Muscle of back (tissue), 11 donors: Measurements from ENCODE around the gene AIF1L. TPM values are rescaled to one million over a fixed set of nuclear protein-coding genes. Genes with fewer than 3 reads are reported as not detected.

ENCODE experiments used
- DNase-seq, 3 donors: peaks; one replicate each; pipeline versions ENCODE4 v3.0.0 to v3.0.0-alpha.2; 2013
- polyA plus RNA-seq, 10 donors: library from polyadenylated mRNA; unstranded; fragments of 120-200 nt; gene quantifications; one replicate each; pipeline ENCODE4 v1.2.1, GENCODE V29; 2013; ENCODE audit not compliant: insufficient read length in 10 of 10

AIF1L gene
- polyA plus RNA-seq, 10 donors, result 22.7 to 35.1 (median 30.8) TPM

- DNase-seq, result no peak
These were observed 23.5 kb upstream of the AIF1L start for GRCh38 chr9:131072871-131073237.

DNA sequence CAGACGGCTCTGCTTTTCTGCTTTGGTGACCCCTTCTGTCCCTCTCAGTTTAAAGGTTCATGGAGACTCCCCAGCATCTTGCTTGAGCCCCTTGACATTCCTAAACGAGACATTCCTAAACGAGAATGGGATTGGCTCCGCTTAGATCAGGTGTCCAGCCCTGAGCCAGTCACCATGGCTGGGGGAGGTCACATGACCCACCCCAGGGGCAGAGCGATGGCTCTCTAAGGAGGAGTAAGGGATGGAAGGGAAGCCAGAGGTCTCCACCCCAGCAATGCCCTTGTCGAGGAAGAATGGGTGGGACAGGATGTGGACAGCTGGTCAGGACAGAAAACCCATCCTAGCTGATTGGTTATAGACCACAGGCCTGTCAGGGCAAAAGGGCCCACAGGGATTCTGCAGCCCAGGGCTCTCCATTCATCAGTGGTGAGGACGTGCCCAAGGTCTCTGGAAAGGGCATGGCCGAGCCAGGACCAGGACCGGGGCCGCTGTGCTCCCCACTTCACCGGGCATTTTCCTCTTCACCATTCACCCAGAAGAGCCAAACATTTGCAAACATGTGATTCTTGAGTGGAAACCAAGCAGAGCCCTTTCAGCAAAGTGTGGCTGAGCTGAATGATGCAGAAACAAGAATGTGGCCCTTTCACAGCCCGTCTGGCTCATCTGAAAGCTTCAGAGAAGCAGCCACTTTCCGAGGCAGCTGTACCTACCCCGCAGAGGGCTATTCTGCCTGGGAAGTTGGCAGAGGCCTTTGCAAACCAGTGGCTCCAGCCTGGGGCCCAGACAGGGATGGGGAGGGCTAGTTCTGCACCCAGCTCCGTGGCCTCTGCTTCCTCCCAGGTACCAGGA, 19.8 kb upstream of the AIF1L start:
- no peak for DNase-seq

GRCh38 chr9:131078427-131079366, 17.6 kb upstream of the AIF1L start:
- DNase-seq, result no peak

DNA sequence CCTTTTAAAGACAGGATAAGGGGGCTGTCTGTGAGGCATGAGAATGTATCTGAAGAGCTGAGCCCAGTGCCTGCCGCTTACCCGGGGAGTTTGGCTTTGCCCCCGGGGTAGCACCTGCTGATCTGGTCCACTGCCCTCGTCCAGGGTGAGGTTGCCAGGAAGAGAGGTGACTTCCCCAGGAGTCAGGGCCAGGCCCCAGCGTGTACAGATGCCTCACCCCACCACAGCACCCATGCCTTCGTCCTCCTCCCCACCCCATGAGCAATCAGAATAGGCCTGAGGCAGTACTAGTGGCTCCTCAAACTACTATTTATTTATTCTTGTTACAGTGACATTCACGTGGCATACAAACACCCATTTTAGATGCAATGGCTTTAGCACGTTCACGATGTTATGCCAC, 15.7 kb upstream of the AIF1L start:
- no peak for DNase-seq

- no peak for DNase-seq
These were observed 14.5 kb upstream of the AIF1L start for GRCh38 chr9:131081868-131082267.

- DNase-seq, result no peak
These were observed 13.4 kb upstream of the AIF1L start for GRCh38 chr9:131082774-131083512.

- DNase-seq, result no peak
These were observed 11.5 kb upstream of the AIF1L start for GRCh38 chr9:131084661-131085369.

DNA sequence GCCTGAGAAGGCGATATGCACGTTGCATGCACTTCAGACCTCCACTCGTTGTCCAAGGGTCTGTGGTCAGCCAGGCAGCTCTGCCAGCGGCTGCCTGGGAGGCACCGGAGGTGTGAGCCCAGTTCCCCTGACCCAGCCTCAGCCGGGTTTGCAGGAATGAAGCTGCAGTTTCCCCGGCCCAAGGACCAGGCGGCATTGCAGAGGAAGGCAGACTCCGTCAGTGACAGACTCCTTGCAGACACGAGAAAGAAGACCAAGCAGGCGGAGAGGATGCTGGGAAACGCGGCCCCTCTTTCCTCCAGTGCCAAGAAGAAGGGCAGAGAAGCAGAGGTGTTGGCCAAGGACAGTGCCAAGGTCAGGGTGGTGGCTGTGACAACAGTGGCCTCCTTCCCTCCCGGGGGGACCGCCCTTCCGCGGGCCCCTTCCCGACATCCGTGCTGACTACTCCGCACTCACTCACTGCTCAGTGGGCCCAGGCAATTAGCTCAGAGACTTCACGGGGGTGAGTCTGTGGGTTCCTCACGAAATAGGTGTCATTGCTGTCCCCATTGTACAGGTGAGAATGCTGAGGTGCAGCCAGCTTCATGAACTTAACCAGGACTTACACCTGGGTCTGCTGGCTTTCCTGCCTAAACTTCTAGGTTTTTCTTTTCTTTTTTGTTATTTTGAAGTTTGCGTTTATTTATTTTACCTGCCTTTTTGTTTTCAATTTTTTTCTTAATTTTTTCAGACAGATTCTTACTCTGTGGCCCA, 10.8 kb upstream of the AIF1L start:
- no peak for DNase-seq

DNA sequence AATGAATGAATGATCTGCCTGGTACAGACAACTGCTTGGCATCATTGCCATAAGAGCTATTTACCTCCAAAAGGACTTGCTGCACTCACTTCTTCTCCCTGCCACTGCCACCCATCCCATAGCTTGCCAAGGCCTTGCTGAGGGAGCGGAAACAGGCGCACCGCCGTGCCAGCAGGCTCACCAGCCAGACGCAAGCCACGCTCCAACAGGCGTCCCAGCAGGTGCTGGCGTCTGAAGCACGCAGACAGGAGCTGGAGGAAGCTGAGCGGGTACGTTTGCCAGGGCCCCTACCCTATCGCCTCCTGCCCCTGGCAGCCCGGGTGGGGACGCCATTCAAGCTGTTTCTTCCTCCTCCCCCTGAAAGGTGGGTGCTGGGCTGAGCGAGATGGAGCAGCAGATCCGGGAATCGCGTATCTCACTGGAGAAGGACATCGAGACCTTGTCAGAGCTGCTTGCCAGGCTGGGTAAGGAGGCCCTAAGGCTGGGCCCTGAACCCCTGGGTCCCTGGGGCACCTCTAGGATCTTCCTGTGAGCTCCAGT, 8.9 kb upstream of the AIF1L start:
- DNase-seq, result no peak

DNA sequence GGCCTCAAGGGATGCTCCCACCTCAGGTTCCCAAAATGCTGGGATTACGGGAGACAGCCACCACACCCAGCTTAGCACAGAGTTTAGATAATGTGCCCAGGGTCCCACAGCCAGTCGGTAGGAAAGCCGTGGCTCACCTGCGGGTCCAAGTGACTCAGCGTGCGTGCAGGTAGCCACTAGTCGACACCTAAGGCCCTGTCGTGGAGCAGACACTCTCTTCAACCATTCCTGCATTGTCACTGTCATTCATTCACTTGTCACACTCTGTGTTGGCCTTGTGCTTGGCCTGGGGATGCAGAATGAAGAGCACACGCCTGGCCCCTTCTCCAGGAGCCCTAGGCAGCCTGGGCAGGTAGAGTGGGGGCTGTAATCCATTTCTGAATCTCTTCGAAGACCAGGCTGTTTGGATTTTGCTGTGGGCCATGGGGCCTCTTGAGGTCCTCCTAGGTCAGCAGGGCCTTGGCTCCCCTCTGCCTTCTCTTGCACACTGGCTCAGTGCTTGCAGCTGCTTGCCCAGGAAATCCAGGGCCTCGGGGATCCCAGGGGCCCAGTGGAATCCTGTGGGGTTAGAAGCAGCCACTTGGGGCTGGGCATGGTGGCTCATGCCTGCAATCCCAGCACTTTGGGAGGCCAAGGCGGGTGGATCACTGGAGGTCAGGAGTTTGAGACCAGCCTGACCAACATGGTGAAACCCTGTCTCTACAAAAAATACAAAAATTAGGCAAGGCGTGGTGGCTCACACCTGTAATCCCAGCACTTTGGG, 6.1 kb upstream of the AIF1L start:
- no peak for DNase-seq

DNA sequence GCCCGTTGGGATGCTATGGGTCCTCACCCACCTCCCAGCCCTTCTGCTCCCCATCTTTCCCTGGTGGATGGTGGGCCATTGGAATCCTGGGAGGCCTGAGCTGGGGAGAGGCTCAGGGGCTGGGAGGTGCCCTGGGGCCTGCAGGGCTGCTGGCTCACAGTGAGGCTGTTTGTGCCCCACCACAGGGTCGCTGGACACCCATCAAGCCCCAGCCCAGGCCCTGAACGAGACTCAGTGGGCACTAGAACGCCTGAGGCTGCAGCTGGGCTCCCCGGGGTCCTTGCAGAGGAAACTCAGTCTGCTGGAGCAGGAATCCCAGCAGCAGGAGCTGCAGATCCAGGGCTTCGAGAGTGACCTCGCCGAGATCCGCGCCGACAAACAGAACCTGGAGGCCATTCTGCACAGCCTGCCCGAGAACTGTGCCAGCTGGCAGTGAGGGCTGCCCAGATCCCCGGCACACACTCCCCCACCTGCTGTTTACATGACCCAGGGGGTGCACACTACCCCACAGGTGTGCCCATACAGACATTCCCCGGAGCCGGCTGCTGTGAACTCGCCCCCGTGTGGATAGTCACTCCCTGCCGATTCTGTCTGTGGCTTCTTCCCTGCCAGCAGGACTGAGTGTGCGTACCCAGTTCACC, 4.9 kb upstream of the AIF1L start:
- peak in 1 of 3 donors; percentile 46 for DNase-seq

DNA sequence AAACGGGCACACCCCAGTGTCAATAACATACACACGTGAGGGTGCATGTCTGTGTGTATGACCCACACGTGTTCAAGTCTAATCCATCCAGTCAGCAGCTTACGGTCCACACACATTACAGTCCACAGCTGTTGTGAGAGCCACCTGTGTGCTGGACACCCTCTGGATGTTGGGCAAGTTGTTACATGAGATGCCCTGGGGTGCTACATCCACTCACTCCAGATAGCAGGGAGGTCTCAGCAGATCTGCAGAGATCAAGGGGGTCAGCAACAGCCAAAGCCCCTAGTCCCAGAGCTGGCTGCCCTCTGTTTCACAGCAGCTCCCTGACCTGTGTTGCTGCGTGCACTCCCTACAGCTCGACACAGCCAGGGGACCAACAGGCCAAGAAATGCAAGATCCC, 4.3 kb upstream of the AIF1L start:
- DNase-seq, result peak in 1 of 3 donors; percentile 50

- peak in 1 of 3 donors; percentile 14 for DNase-seq
These were observed 3.5 kb upstream of the AIF1L start for GRCh38 chr9:131092548-131093440.

DNA sequence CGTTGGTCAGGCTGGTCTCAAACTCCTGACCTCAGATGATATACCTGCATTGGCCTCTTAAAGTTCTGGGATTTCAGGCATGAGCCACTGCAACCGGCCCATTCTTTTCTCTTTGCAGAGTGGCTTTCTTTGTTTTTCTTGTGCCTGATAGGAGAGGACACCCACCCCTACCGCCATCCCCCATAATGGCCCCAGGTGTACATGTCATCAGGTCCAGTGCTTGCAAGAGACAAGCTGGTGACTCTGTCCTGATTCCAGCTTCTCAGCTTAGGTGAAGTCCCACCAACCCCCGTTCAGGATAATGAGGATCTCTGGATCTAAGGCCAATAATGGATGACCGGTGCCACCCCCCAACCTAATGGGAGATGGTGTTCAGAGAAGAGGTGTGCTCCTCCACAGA, 2.3 kb upstream of the AIF1L start:
- DNase-seq, result no peak

DNA sequence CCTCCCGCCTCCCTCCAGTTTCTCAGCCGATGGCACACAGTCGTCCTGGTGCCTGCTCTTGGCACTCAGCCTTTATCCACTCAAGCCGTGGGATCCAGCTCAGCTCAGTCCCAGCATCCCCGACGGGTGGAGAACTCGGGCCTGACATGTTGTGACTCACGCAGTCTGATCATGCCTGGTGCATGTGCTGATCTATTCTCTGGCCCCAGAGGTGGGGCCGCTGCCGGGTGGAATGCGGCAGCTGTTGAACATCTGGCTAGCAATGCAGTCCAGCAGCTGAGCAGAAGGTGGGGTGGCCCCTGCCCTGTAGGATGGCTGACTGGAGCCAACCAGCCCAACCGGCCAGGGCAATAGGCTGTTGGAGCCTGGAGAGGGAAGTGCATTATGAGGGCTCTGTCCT, 1.7 kb upstream of the AIF1L start:
- DNase-seq, result peak; percentile 20 to 80 (median 53)

DNA sequence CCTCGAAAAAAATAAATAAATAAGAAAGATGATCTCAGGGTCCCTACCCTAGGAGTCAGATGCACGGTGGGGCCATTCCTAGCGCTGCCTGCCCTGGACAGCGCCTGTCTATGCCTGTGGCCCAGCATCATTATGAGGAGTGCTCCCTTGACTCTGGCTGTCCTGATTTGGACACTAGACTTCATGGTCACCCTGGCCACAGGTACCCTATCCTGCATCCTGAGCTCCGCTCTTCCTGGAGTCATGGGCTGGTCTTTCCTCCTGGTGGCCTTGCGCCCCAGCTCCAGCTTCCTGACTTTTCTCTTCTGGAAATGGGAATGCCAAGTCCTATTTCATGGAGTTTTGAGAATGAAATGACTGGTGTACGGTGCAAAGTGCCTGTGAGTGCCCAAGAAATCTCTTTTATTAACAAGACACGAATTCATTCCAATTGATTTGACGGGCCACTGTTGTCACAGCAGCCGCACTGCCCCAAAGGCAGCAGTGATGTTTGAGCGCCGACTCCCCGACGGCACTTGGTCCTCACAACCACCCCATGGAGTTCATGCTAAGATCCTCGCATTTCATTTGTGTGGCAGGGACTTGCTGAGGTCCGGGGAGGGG, 564 bp upstream of the AIF1L start:
- no peak for DNase-seq

DNA sequence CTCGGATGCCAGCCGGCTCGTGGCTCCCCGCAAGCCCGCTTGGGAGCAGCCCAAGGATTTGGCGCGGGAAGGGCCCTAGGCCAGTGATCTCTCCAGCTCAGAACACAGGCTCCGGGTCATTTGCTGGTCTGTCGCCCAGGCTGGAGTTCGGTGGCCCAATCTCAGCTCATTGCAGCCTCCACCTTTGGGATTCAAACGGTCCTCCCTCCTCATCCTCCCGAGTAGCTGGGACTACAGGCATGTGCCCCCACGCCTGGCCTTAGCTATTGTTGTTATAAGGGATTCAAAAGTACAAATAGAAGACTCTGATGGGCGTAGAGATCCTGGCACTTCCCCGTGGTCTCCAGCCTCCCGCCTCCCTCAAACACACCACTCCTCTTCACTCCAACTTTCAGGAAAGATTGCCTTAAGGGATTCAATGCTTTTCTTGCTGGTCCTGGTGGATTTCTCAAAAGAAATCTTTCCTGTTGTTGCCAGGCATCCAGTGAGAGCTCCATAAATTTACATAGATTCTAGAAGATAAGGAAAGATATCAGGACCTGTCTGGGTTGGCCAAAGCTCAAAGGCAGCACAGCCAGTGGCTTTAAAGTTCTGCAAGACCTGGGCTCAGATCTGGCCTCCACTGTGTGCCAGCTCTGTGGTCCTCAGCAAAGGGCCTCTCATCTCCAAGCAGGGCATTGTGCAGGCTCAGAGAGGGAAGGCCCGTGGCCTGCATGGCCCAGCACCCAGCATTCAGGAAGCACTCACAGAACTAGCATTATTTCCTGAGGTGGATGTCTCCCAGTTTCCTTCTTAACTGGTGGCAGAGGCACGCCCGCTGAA, 1.0 kb downstream of the AIF1L start:
- DNase-seq, result peak in 1 of 3 donors; percentile 40
